Measurements from ENCODE around the gene ZNF232.

DNA sequence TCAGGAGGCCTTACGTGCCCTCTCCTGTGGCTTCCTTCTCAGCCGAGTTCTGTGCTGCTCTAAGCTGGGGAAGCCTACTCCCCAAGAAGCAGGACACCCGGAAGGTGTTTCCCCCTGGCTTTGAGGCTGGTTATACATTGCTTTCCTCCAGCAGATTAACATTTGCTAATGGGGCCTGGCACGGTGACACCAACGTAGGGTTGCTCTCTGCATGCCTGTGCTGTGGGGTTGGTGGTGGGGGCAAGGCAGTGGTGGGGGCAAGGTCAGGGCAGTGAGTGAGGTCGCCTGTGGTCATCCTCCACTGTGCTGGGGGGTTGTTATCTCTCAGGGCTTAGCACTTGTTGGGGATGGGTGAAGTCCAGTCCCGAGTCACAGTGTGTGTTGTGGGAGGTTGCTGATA is 8.4 kb upstream of the ZNF232 start:
- TF ChIP-seq, protein P1, sequence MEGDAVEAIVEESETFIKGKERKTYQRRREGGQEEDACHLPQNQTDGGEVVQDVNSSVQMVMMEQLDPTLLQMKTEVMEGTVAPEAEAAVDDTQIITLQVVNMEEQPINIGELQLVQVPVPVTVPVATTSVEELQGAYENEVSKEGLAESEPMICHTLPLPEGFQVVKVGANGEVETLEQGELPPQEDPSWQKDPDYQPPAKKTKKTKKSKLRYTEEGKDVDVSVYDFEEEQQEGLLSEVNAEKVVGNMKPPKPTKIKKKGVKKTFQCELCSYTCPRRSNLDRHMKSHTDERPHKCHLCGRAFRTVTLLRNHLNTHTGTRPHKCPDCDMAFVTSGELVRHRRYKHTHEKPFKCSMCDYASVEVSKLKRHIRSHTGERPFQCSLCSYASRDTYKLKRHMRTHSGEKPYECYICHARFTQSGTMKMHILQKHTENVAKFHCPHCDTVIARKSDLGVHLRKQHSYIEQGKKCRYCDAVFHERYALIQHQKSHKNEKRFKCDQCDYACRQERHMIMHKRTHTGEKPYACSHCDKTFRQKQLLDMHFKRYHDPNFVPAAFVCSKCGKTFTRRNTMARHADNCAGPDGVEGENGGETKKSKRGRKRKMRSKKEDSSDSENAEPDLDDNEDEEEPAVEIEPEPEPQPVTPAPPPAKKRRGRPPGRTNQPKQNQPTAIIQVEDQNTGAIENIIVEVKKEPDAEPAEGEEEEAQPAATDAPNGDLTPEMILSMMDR (IDR thresholded peaks at IDR 0.05) = no peak
- no peak for TF ChIP-seq POLR2AphosphoS5 (IDR thresholded peaks at IDR 0.05)

Data from suprapubic skin (tissue), 3 donors.